KMS-11 (cell line): ENCODE data around the gene CACNA2D3.

ENCODE experiments used
- H2AFZ ChIP-seq: fragments of 200-600 bp; sonication (generic); 2 replicates; pipeline ENCODE4 v1.6.1; 2016; ENCODE audit warnings: antibody characterized with exemption, mixed run types, low read depth
- H3K27ac ChIP-seq: fragments of 200-600 bp; sonication (generic); 2 replicates; pipeline ENCODE4 v1.6.1; 2016; ENCODE audit warnings: mild to moderate bottlenecking, mixed run types
- H3K27me3 ChIP-seq: fragments of 200-600 bp; sonication (generic); 2 replicates; pipeline ENCODE4 v1.6.1; 2017; ENCODE audit warnings: mild to moderate bottlenecking, low read depth, mixed run types, moderate library complexity; ENCODE audit not compliant: insufficient read depth
- H3K36me3 ChIP-seq: fragments of 200-600 bp; sonication (generic); 2 replicates; pipeline ENCODE4 v1.6.1; 2017; ENCODE audit warnings: mild to moderate bottlenecking, mixed run types; ENCODE audit not compliant: insufficient read depth
- H3K4me1 ChIP-seq: fragments of 200-600 bp; sonication (generic); 2 replicates; pipeline ENCODE4 v1.6.1; 2016; ENCODE audit warnings: mild to moderate bottlenecking, low read depth, mixed run types; ENCODE audit not compliant: poor library complexity, severe bottlenecking
- H3K4me2 ChIP-seq: fragments of 200-600 bp; sonication (generic); 2 replicates; pipeline ENCODE4 v1.7.0; 2016; ENCODE audit warnings: mild to moderate bottlenecking, mixed run types
- H3K4me3 ChIP-seq: fragments of 200-600 bp; sonication (generic); IDR thresholded peaks from 2 replicates; pipeline ENCODE4 v1.6.1; 2017; ENCODE audit warnings: low read depth, low read length, mixed read lengths; ENCODE audit not compliant: insufficient read depth
- H3K79me2 ChIP-seq: fragments of 200-600 bp; sonication (generic); 2 replicates; pipeline ENCODE4 v1.6.1; 2016; ENCODE audit warnings: low read depth, mixed run types; ENCODE audit not compliant: insufficient read depth
- H3K9ac ChIP-seq: fragments of 200-600 bp; sonication (generic); 2 replicates; pipeline ENCODE4 v1.6.1; 2016; ENCODE audit warnings: mild to moderate bottlenecking, mixed run types
- H4K20me1 ChIP-seq: fragments of 200-600 bp; sonication (generic); 2 replicates; pipeline ENCODE4 v1.6.1; 2016; ENCODE audit warnings: mild to moderate bottlenecking, mixed run types; ENCODE audit not compliant: insufficient read depth
- CTCF ChIP-seq: fragments of 200-600 bp; sonication (generic); conservative IDR thresholded peaks from 2 replicates; pipeline ENCODE4 v1.6.1; 2017; ENCODE audit warnings: low read depth, mild to moderate bottlenecking, antibody characterized with exemption, low read length, moderate library complexity, mixed read lengths

Gene CACNA2D3

GRCh38 chr3:54685213-54685612, 562.9 kb downstream of the CACNA2D3 start:
- no peak overlapping the region for H3K4me2 ChIP-seq
- no peaks in the 10 kb centered on the region for H3K36me3 ChIP-seq
- TF ChIP-seq CTCF = no peak
- no peaks in the 10 kb centered on the region for H3K27me3 ChIP-seq
- H3K9ac ChIP-seq = no peak overlapping the region
- H3K79me2 ChIP-seq = no peaks in the 10 kb centered on the region
- H3K4me1 ChIP-seq = no peaks in the 10 kb centered on the region
- H2AFZ ChIP-seq = no peak overlapping the region
- no peaks in the 10 kb centered on the region for H4K20me1 ChIP-seq
- no peak overlapping the region for H3K4me3 ChIP-seq
- H3K27ac ChIP-seq = no peak overlapping the region

GRCh38 chr3:54691289-54691771, 569.0 kb downstream of the CACNA2D3 start:
- Histone ChIP-seq H3K27ac (no peak overlapping the region), H3K36me3 (no peaks in the 10 kb centered on the region)

GRCh38 chr3:54696313-54696712, 574.0 kb downstream of the CACNA2D3 start:
- Histone ChIP-seq H3K4me1 (no peaks in the 10 kb centered on the region), H3K4me2 (no peak overlapping the region), H3K79me2 (no peaks in the 10 kb centered on the region), H2AFZ (no peak overlapping the region), H3K36me3 (no peaks in the 10 kb centered on the region), H3K27me3 (no peaks in the 10 kb centered on the region), H3K9ac (no peak overlapping the region), H4K20me1 (no peaks in the 10 kb centered on the region), H3K4me3 (no peak overlapping the region), H3K27ac (no peak overlapping the region)
- TF ChIP-seq CTCF = no peak

More at GRCh38 chr3:54691289-54691771, 569.0 kb downstream of the CACNA2D3 start:
- no peak overlapping the region for H3K4me2 ChIP-seq
- H3K79me2 ChIP-seq = no peaks in the 10 kb centered on the region
- H4K20me1 ChIP-seq = no peaks in the 10 kb centered on the region
- H3K4me3 ChIP-seq = no peak overlapping the region
- H3K9ac ChIP-seq = no peak overlapping the region
- TF ChIP-seq CTCF = no peak
- no peak overlapping the region for H2AFZ ChIP-seq
- H3K4me1 ChIP-seq = no peaks in the 10 kb centered on the region
- H3K27me3 ChIP-seq = no peaks in the 10 kb centered on the region

- H3K79me2 ChIP-seq = no peaks in the 10 kb centered on the region
- no peaks in the 10 kb centered on the region for H3K27me3 ChIP-seq
- no peaks in the 10 kb centered on the region for H4K20me1 ChIP-seq
- no peak overlapping the region for H3K4me2 ChIP-seq
- H3K4me1 ChIP-seq = no peaks in the 10 kb centered on the region
- no peak overlapping the region for H3K4me3 ChIP-seq
- H3K9ac ChIP-seq = no peak overlapping the region
- H3K36me3 ChIP-seq = no peaks in the 10 kb centered on the region
- H2AFZ ChIP-seq = no peak overlapping the region
- H3K27ac ChIP-seq = no peak overlapping the region
- TF ChIP-seq CTCF = no peak
Measured at GRCh38 chr3:54698054-54698453, 575.7 kb downstream of the CACNA2D3 start.
